PFSK-1 (cell line): ENCODE measurements around the gene KREMEN2.

Source experiments
- SIN3A ChIP-seq: IDR thresholded peaks from 2 replicates; pipeline ENCODE4 v1.6.1; 2012; ENCODE audit warnings: mild to moderate bottlenecking, low read length, moderate library complexity, borderline replicate concordance; ENCODE audit not compliant: insufficient read depth
- TAF1 ChIP-seq: IDR thresholded peaks from 2 replicates; pipeline ENCODE4 v1.6.1; 2012; ENCODE audit warnings: low read length, control low read depth, borderline replicate concordance; ENCODE audit not compliant: insufficient read depth

GRCh38 chr16:3012246-3012645, 48.2 kb downstream of the KREMEN2 start:
- TF ChIP-seq SIN3A (no peak), TAF1 (no peak)
